Liver (tissue), 9 donors: ENCODE measurements around the gene CCDC92. TPM values are rescaled to one million over a fixed set of nuclear protein-coding genes. Genes with fewer than 3 reads are reported as not detected.

ENCODE experiments used
- DNase-seq: peaks from one replicate; pipeline ENCODE4 v3.0.0-alpha.2; 2017; ENCODE audit warnings: low spot score
- H3K27ac ChIP-seq, 2 donors: one replicate each; pipeline ENCODE4 v1.7.0; 2013; ENCODE audit warnings: inconsistent platforms in 2 of 2, low read length in 2 of 2, control low read depth in 1 of 2, low read depth in 1 of 2, mild to moderate bottlenecking in 1 of 2
- H3K27me3 ChIP-seq, 4 donors: one replicate each; pipeline versions ENCODE4 v1.6.1 to v1.7.0; 2013; ENCODE audit warnings: low read length in 3 of 4, inconsistent platforms in 1 of 4, mild to moderate bottlenecking in 1 of 4, moderate library complexity in 1 of 4; ENCODE audit not compliant: control insufficient read depth in 4 of 4, insufficient read depth in 4 of 4
- H3K36me3 ChIP-seq, 4 donors: one replicate each; pipeline versions ENCODE4 v1.6.1 to v1.7.0; 2013; ENCODE audit warnings: low read length in 3 of 4, mild to moderate bottlenecking in 3 of 4, low read depth in 1 of 4, moderate library complexity in 1 of 4; ENCODE audit not compliant: control insufficient read depth in 4 of 4, insufficient read depth in 3 of 4
- H3K4me1 ChIP-seq, 4 donors: one replicate each; pipeline versions ENCODE4 v1.6.1 to v1.7.0; 2013; ENCODE audit warnings: low read length in 3 of 4, mild to moderate bottlenecking in 3 of 4, moderate library complexity in 1 of 4; ENCODE audit not compliant: control insufficient read depth in 4 of 4, insufficient read depth in 4 of 4
- H3K4me3 ChIP-seq, 3 donors: one replicate each; pipeline versions ENCODE4 v1.6.1 to v1.7.0; 2013; ENCODE audit warnings: low read length in 3 of 3, control low read depth in 1 of 3, low read depth in 1 of 3, mild to moderate bottlenecking in 1 of 3
- H3K9ac ChIP-seq, 2 donors: one replicate each; pipeline ENCODE4 v1.7.0; 2013; ENCODE audit warnings: low read length in 2 of 2, mild to moderate bottlenecking in 2 of 2, moderate library complexity in 2 of 2, control low read depth in 1 of 2, low read depth in 1 of 2
- H3K9me3 ChIP-seq, 4 donors: one replicate each; pipeline versions ENCODE4 v1.6.1 to v1.7.0; 2013; ENCODE audit warnings: low read length in 3 of 4; ENCODE audit not compliant: control insufficient read depth in 4 of 4
- ATF3 ChIP-seq: IDR thresholded peaks from 2 replicates; pipeline ENCODE4 v1.6.1; 2016; ENCODE audit warnings: antibody characterized with exemption
- EGR1 ChIP-seq, 2 donors: IDR thresholded peaks; 2 replicates each; pipeline ENCODE4 v1.6.1; 2016 to 2018; ENCODE audit warnings: antibody characterized with exemption in 2 of 2, low read depth in 2 of 2
- FOXA2 ChIP-seq: IDR thresholded peaks from 2 replicates; pipeline ENCODE4 v1.6.1; 2016; ENCODE audit warnings: antibody characterized with exemption
- GABPA ChIP-seq, 2 donors: IDR thresholded peaks in 1 of 2; conservative IDR thresholded peaks in 1 of 2; 2 replicates each; pipeline ENCODE4 v1.6.1; 2016; ENCODE audit warnings: antibody characterized with exemption in 2 of 2, mild to moderate bottlenecking in 1 of 2, moderate library complexity in 1 of 2
- HNF4A ChIP-seq, 2 donors: conservative IDR thresholded peaks; 2 replicates each; pipeline ENCODE4 v1.6.1; 2016; ENCODE audit warnings: antibody characterized with exemption in 2 of 2, mild to moderate bottlenecking in 2 of 2
- JUND ChIP-seq, 2 donors: IDR thresholded peaks; 2 replicates each; pipeline ENCODE4 v1.6.1; 2016; ENCODE audit warnings: antibody characterized with exemption in 2 of 2
- NR2F2 ChIP-seq: IDR thresholded peaks from 2 replicates; pipeline ENCODE4 v1.6.1; 2016; ENCODE audit warnings: antibody characterized with exemption
- RAD21 ChIP-seq, 2 donors: IDR thresholded peaks; 2 replicates each; pipeline ENCODE4 v1.6.1; 2016; ENCODE audit warnings: antibody characterized with exemption in 2 of 2, mild to moderate bottlenecking in 2 of 2
- REST ChIP-seq: IDR thresholded peaks from 2 replicates; pipeline ENCODE4 v1.6.1; 2016; ENCODE audit warnings: antibody characterized with exemption, mild to moderate bottlenecking
- TAF1 ChIP-seq: conservative IDR thresholded peaks from 2 replicates; pipeline ENCODE4 v1.6.1; 2016; ENCODE audit warnings: antibody characterized with exemption, mild to moderate bottlenecking
- YY1 ChIP-seq: IDR thresholded peaks from 2 replicates; pipeline ENCODE4 v1.6.1; 2016; ENCODE audit warnings: antibody characterized with exemption, mild to moderate bottlenecking
- ZBTB33 ChIP-seq: IDR thresholded peaks from 2 replicates; pipeline ENCODE4 v1.6.1; 2016; ENCODE audit warnings: antibody characterized with exemption
- WGBS: extraction: QIAGEN DNeasy Blood & Tissue Kit; methylation state at CpG from one replicate; pipeline ENCODE4 v1.1.7; 2013; 5-methylcytosine and 5-hydroxymethylcytosine counted together
- polyA plus RNA-seq, 2 donors: library from polyadenylated mRNA; stranded (reverse) in 1 of 2; unstranded in 1 of 2; fragments of 200-250 nt in 1 of 2; fragments of >200 nt in 1 of 2; fragmentation: Nextera tagmentation in 1 of 2; extraction: Ambion mirVana in 1 of 2; gene quantifications; one replicate each; pipeline versions ENCODE4 v1.2.1 to v1.2.3, GENCODE V29; 2013 to 2015
- total RNA-seq, 2 donors: library from RNA; depleted of rRNA; stranded (reverse); fragments of >200 nt; gene quantifications; one replicate each; pipeline ENCODE4 v1.2.3, GENCODE V29; 2014
- donor health status: healthy.
- donor health status: healthy.
- donor health status: healthy.
- donor health status: healthy.
- donor health status: healthy.

Gene CCDC92
- total and polyA plus RNA-seq, 4 donors: 2.1 to 14.6 (median 9.3) TPM

- TF ChIP-seq REST: no peak
- TF ChIP-seq ZBTB33: no peak
Measured at GRCh38 chr12:123907726-123908476, 64.7 kb downstream of the CCDC92 start (continued).

GRCh38 chr12:123906711-123907420 is 65.8 kb downstream of the CCDC92 start:
- no peaks in the 10 kb centered on the region for H3K4me1 ChIP-seq
- H3K27me3 ChIP-seq: no peaks in the 10 kb centered on the region
- H3K4me3 ChIP-seq: no peak overlapping the region
- no peaks in the 10 kb centered on the region for H3K9me3 ChIP-seq
- no peak for DNase-seq
- no peak for TF ChIP-seq FOXA2
- no peak for TF ChIP-seq NR2F2
- TF ChIP-seq RAD21 (IDR thresholded peaks at IDR 0.05): no peak
- TF ChIP-seq TAF1: no peak
- TF ChIP-seq EGR1 (IDR thresholded peaks at IDR 0.05; ENCODE audit: low read depth in 2 of 2): no peak
- no peak for TF ChIP-seq ZBTB33
- TF ChIP-seq JUND (IDR thresholded peaks at IDR 0.05): no peak
- TF ChIP-seq GABPA (IDR thresholded peaks at IDR 0.05 in 1 of 2, conservative IDR thresholded peaks at IDR 0.05 in 1 of 2): no peak
- TF ChIP-seq YY1: no peak
- TF ChIP-seq ATF3: no peak
- TF ChIP-seq REST: no peak
- TF ChIP-seq HNF4A (conservative IDR thresholded peaks at IDR 0.05): no peak
- no peaks in the 10 kb centered on the region for H3K36me3 ChIP-seq
- no peak overlapping the region for H3K9ac ChIP-seq
- WGBS: 92% methylated on average over 7 of the region's 7 CpGs
- no peak overlapping the region for H3K27ac ChIP-seq
